ENCODE results near the gene LONP2.

The LONP2 gene

GRCh38 chr16:48252013-48252412, 7.9 kb downstream of the LONP2 start:
- no peak overlapping the region for H3K4me3 ChIP-seq (ENCODE audit: low read depth, low read length)
- no peak for TF ChIP-seq CTCF (IDR thresholded peaks at IDR 0.05; ENCODE audit: low read depth, low read length)

- TF ChIP-seq CTCF (IDR thresholded peaks at IDR 0.05; ENCODE audit: low read depth, low read length) = no peak
- no peak overlapping the region for H3K4me3 ChIP-seq (ENCODE audit: low read depth, low read length)
These were observed 12.6 kb downstream of the LONP2 start for GRCh38 chr16:48256579-48257177.

- H3K4me3 ChIP-seq (ENCODE audit: low read depth, low read length) = no peak overlapping the region
- TF ChIP-seq CTCF (IDR thresholded peaks at IDR 0.05; ENCODE audit: low read depth, low read length) = no peak
These were observed 17.5 kb downstream of the LONP2 start for GRCh38 chr16:48261569-48261968.

- no peak overlapping the region for H3K4me3 ChIP-seq (ENCODE audit: low read depth, low read length)
- no peak for TF ChIP-seq CTCF (IDR thresholded peaks at IDR 0.05; ENCODE audit: low read depth, low read length)
These were observed 18.5 kb downstream of the LONP2 start for GRCh38 chr16:48262631-48263030.

GRCh38 chr16:48269011-48269410, 24.9 kb downstream of the LONP2 start:
- H3K4me3 ChIP-seq (ENCODE audit: low read depth, low read length) = no peak overlapping the region
- TF ChIP-seq CTCF (IDR thresholded peaks at IDR 0.05; ENCODE audit: low read depth, low read length) = no peak

GRCh38 chr16:48271728-48272127, 27.6 kb downstream of the LONP2 start:
- no peak overlapping the region for H3K4me3 ChIP-seq (ENCODE audit: low read depth, low read length)

More at GRCh38 chr16:48271728-48272127, 27.6 kb downstream of the LONP2 start:
- peak; percentile 10; the same call in 1 of the 2 replicates for TF ChIP-seq CTCF (IDR thresholded peaks at IDR 0.05; ENCODE audit: low read depth, low read length)
